Liver (tissue), 9 donors: Measurements from ENCODE around the gene SLC5A5. TPM values are rescaled to one million over a fixed set of nuclear protein-coding genes. Genes with fewer than 3 reads are reported as not detected.

Source experiments
- DNase-seq: peaks from one replicate; pipeline ENCODE4 v3.0.0-alpha.2; 2017; ENCODE audit warnings: low spot score
- H3K27ac ChIP-seq, 2 donors: one replicate each; pipeline ENCODE4 v1.7.0; 2013; ENCODE audit warnings: inconsistent platforms in 2 of 2, low read length in 2 of 2, control low read depth in 1 of 2, low read depth in 1 of 2, mild to moderate bottlenecking in 1 of 2
- H3K27me3 ChIP-seq, 4 donors: one replicate each; pipeline versions ENCODE4 v1.6.1 to v1.7.0; 2013; ENCODE audit warnings: low read length in 3 of 4, inconsistent platforms in 1 of 4, mild to moderate bottlenecking in 1 of 4, moderate library complexity in 1 of 4; ENCODE audit not compliant: control insufficient read depth in 4 of 4, insufficient read depth in 4 of 4
- H3K36me3 ChIP-seq, 4 donors: one replicate each; pipeline versions ENCODE4 v1.6.1 to v1.7.0; 2013; ENCODE audit warnings: low read length in 3 of 4, mild to moderate bottlenecking in 3 of 4, low read depth in 1 of 4, moderate library complexity in 1 of 4; ENCODE audit not compliant: control insufficient read depth in 4 of 4, insufficient read depth in 3 of 4
- H3K4me1 ChIP-seq, 4 donors: one replicate each; pipeline versions ENCODE4 v1.6.1 to v1.7.0; 2013; ENCODE audit warnings: low read length in 3 of 4, mild to moderate bottlenecking in 3 of 4, moderate library complexity in 1 of 4; ENCODE audit not compliant: control insufficient read depth in 4 of 4, insufficient read depth in 4 of 4
- H3K4me3 ChIP-seq, 3 donors: one replicate each; pipeline versions ENCODE4 v1.6.1 to v1.7.0; 2013; ENCODE audit warnings: low read length in 3 of 3, control low read depth in 1 of 3, low read depth in 1 of 3, mild to moderate bottlenecking in 1 of 3
- H3K9ac ChIP-seq, 2 donors: one replicate each; pipeline ENCODE4 v1.7.0; 2013; ENCODE audit warnings: low read length in 2 of 2, mild to moderate bottlenecking in 2 of 2, moderate library complexity in 2 of 2, control low read depth in 1 of 2, low read depth in 1 of 2
- H3K9me3 ChIP-seq, 4 donors: one replicate each; pipeline versions ENCODE4 v1.6.1 to v1.7.0; 2013; ENCODE audit warnings: low read length in 3 of 4; ENCODE audit not compliant: control insufficient read depth in 4 of 4
- EGR1 ChIP-seq, 2 donors: IDR thresholded peaks; 2 replicates each; pipeline ENCODE4 v1.6.1; 2016 to 2018; ENCODE audit warnings: antibody characterized with exemption in 2 of 2, low read depth in 2 of 2
- FOXA1 ChIP-seq: IDR thresholded peaks from 2 replicates; pipeline ENCODE4 v1.6.1; 2016; ENCODE audit warnings: antibody characterized with exemption
- FOXA2 ChIP-seq: IDR thresholded peaks from 2 replicates; pipeline ENCODE4 v1.6.1; 2016; ENCODE audit warnings: antibody characterized with exemption
- GABPA ChIP-seq, 2 donors: IDR thresholded peaks in 1 of 2; conservative IDR thresholded peaks in 1 of 2; 2 replicates each; pipeline ENCODE4 v1.6.1; 2016; ENCODE audit warnings: antibody characterized with exemption in 2 of 2, mild to moderate bottlenecking in 1 of 2, moderate library complexity in 1 of 2
- HNF4A ChIP-seq, 2 donors: conservative IDR thresholded peaks; 2 replicates each; pipeline ENCODE4 v1.6.1; 2016; ENCODE audit warnings: antibody characterized with exemption in 2 of 2, mild to moderate bottlenecking in 2 of 2
- HNF4G ChIP-seq: IDR thresholded peaks from 2 replicates; pipeline ENCODE4 v1.6.1; 2016; ENCODE audit warnings: antibody characterized with exemption
- JUND ChIP-seq, 2 donors: IDR thresholded peaks; 2 replicates each; pipeline ENCODE4 v1.6.1; 2016; ENCODE audit warnings: antibody characterized with exemption in 2 of 2
- NR2F2 ChIP-seq: IDR thresholded peaks from 2 replicates; pipeline ENCODE4 v1.6.1; 2016; ENCODE audit warnings: antibody characterized with exemption
- RAD21 ChIP-seq, 2 donors: IDR thresholded peaks; 2 replicates each; pipeline ENCODE4 v1.6.1; 2016; ENCODE audit warnings: antibody characterized with exemption in 2 of 2, mild to moderate bottlenecking in 2 of 2
- RXRA ChIP-seq, 2 donors: IDR thresholded peaks; 2 replicates each; pipeline ENCODE4 v1.6.1; 2017 to 2018; ENCODE audit warnings: antibody characterized with exemption in 2 of 2, mild to moderate bottlenecking in 1 of 2
- SP1 ChIP-seq: IDR thresholded peaks from 2 replicates; pipeline ENCODE4 v1.6.1; 2018; ENCODE audit warnings: antibody characterized with exemption, mild to moderate bottlenecking
- TAF1 ChIP-seq: conservative IDR thresholded peaks from 2 replicates; pipeline ENCODE4 v1.6.1; 2016; ENCODE audit warnings: antibody characterized with exemption, mild to moderate bottlenecking
- YY1 ChIP-seq: IDR thresholded peaks from 2 replicates; pipeline ENCODE4 v1.6.1; 2016; ENCODE audit warnings: antibody characterized with exemption, mild to moderate bottlenecking
- WGBS: extraction: QIAGEN DNeasy Blood & Tissue Kit; methylation state at CpG from one replicate; pipeline ENCODE4 v1.1.7; 2013; 5-methylcytosine and 5-hydroxymethylcytosine counted together
- polyA plus RNA-seq, 2 donors: library from polyadenylated mRNA; stranded (reverse) in 1 of 2; unstranded in 1 of 2; fragments of 200-250 nt in 1 of 2; fragments of >200 nt in 1 of 2; fragmentation: Nextera tagmentation in 1 of 2; extraction: Ambion mirVana in 1 of 2; gene quantifications; one replicate each; pipeline versions ENCODE4 v1.2.1 to v1.2.3, GENCODE V29; 2013 to 2015
- total RNA-seq, 2 donors: library from RNA; depleted of rRNA; stranded (reverse); fragments of >200 nt; gene quantifications; one replicate each; pipeline ENCODE4 v1.2.3, GENCODE V29; 2014
- TF ChIP-seq, protein P1 (sequence below): IDR thresholded peaks from 2 replicates; pipeline ENCODE4 v1.6.1; 2016; ENCODE audit warnings: antibody characterized with exemption
- TF ChIP-seq, protein P2 (sequence below): IDR thresholded peaks from 2 replicates; pipeline ENCODE4 v1.6.1; 2016; ENCODE audit warnings: antibody characterized with exemption
- TF ChIP-seq, protein P3 (sequence below): fragments of 150-350 bp; IDR thresholded peaks from 2 replicates; pipeline ENCODE4 v1.5.1; 2017; ENCODE audit warnings: improper control_type of control experiment, low read depth, low read length; ENCODE audit not compliant: missing input control
- TF ChIP-seq, protein P4 (sequence below): IDR thresholded peaks from 2 replicates; pipeline ENCODE4 v1.6.1; 2016; ENCODE audit warnings: antibody characterized with exemption
- TF ChIP-seq, protein P5 (sequence below): IDR thresholded peaks from 2 replicates; pipeline ENCODE4 v1.6.1; 2016; ENCODE audit warnings: antibody characterized with exemption, mild to moderate bottlenecking
- donor health status: healthy.
- donor health status: healthy.
- donor health status: healthy.
- donor health status: healthy.
- donor health status: healthy.

The SLC5A5 gene
- total and polyA plus RNA-seq, 4 donors, result 0.09 TPM; not detected in 3

DNA sequence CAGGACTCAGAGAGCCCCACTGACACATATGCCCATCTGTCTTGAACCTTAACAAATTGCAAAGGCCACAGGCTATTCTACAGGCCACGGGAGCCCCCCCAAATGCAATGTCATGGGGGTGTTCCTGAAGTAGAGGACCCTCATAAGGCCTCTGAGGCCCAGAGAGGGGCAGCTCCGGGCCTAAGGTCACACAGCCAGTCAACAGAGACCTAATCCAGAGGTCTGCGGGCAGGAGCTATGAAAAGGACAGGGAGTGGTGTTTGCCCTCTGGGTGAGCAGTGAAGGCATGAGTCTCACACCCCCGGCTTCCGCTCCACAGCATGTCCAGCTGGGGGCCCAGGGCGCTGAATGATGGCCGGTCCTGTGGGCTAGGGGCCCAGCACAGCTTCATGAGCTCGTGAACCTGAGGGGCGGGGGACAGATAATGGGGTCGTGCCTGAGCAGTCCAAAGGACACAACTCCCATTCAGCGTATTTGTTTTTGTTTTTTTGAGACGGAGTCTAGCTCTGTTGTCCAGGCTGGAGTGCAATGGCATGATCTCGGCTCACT, 45.2 kb upstream of the SLC5A5 start:
- H3K36me3 ChIP-seq, result no peaks in the 10 kb centered on the region
- TF ChIP-seq GABPA (IDR thresholded peaks at IDR 0.05 in 1 of 2, conservative IDR thresholded peaks at IDR 0.05 in 1 of 2) (no peak), HNF4A (conservative IDR thresholded peaks at IDR 0.05) (no peak), FOXA1 (no peak), SP1 (no peak), YY1 (no peak), NR2F2 (no peak), FOXA2 (no peak), TAF1 (no peak), RXRA (IDR thresholded peaks at IDR 0.05) (no peak), JUND (IDR thresholded peaks at IDR 0.05) (no peak), HNF4G (no peak), RAD21 (IDR thresholded peaks at IDR 0.05) (no peak), EGR1 (IDR thresholded peaks at IDR 0.05; ENCODE audit: low read depth in 2 of 2) (no peak)
- TF ChIP-seq, protein P1, sequence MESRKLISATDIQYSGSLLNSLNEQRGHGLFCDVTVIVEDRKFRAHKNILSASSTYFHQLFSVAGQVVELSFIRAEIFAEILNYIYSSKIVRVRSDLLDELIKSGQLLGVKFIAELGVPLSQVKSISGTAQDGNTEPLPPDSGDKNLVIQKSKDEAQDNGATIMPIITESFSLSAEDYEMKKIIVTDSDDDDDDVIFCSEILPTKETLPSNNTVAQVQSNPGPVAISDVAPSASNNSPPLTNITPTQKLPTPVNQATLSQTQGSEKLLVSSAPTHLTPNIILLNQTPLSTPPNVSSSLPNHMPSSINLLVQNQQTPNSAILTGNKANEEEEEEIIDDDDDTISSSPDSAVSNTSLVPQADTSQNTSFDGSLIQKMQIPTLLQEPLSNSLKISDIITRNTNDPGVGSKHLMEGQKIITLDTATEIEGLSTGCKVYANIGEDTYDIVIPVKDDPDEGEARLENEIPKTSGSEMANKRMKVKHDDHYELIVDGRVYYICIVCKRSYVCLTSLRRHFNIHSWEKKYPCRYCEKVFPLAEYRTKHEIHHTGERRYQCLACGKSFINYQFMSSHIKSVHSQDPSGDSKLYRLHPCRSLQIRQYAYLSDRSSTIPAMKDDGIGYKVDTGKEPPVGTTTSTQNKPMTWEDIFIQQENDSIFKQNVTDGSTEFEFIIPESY, result no peak
- TF ChIP-seq, protein P2, sequence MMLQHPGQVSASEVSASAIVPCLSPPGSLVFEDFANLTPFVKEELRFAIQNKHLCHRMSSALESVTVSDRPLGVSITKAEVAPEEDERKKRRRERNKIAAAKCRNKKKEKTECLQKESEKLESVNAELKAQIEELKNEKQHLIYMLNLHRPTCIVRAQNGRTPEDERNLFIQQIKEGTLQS, result no peak
- TF ChIP-seq, protein P3, sequence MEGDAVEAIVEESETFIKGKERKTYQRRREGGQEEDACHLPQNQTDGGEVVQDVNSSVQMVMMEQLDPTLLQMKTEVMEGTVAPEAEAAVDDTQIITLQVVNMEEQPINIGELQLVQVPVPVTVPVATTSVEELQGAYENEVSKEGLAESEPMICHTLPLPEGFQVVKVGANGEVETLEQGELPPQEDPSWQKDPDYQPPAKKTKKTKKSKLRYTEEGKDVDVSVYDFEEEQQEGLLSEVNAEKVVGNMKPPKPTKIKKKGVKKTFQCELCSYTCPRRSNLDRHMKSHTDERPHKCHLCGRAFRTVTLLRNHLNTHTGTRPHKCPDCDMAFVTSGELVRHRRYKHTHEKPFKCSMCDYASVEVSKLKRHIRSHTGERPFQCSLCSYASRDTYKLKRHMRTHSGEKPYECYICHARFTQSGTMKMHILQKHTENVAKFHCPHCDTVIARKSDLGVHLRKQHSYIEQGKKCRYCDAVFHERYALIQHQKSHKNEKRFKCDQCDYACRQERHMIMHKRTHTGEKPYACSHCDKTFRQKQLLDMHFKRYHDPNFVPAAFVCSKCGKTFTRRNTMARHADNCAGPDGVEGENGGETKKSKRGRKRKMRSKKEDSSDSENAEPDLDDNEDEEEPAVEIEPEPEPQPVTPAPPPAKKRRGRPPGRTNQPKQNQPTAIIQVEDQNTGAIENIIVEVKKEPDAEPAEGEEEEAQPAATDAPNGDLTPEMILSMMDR, result no peak
- TF ChIP-seq, protein P4, sequence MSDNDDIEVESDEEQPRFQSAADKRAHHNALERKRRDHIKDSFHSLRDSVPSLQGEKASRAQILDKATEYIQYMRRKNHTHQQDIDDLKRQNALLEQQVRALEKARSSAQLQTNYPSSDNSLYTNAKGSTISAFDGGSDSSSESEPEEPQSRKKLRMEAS, result no peak
- no peak overlapping the region for H3K4me3 ChIP-seq
- H3K27ac ChIP-seq, result no peak overlapping the region
- no peak overlapping the region for H3K9ac ChIP-seq
- peaks cover 0 to 3% (median 0%) of the 10 kb centered on the region in 4 donors for H3K4me1 ChIP-seq
- WGBS, result 72% methylated on average over 13 of the region's 13 CpGs
- peaks cover 0 to 4% (median 1%) of the 10 kb centered on the region in 4 donors for H3K27me3 ChIP-seq
- DNase-seq, result no peak
- no peaks in the 10 kb centered on the region for H3K9me3 ChIP-seq

GRCh38 chr19:17829855-17830566, 41.7 kb upstream of the SLC5A5 start:
- Histone ChIP-seq H3K27ac (no peak overlapping the region), H3K4me1 (peaks cover 0 to 3% (median 0%) of the 10 kb centered on the region in 4 donors), H3K36me3 (no peaks in the 10 kb centered on the region), H3K9me3 (no peaks in the 10 kb centered on the region), H3K9ac (no peak overlapping the region), H3K27me3 (peaks cover 0 to 4% (median 1%) of the 10 kb centered on the region in 4 donors), H3K4me3 (no peak overlapping the region)
- 24% methylated on average over 29 of the region's 29 CpGs for WGBS
- DNase-seq, result no peak
- TF ChIP-seq, protein P2, result no peak
- TF ChIP-seq FOXA2 (no peak), GABPA (IDR thresholded peaks at IDR 0.05 in 1 of 2, conservative IDR thresholded peaks at IDR 0.05 in 1 of 2) (no peak), RXRA (IDR thresholded peaks at IDR 0.05) (no peak), JUND (IDR thresholded peaks at IDR 0.05) (no peak), NR2F2 (no peak), EGR1 (IDR thresholded peaks at IDR 0.05; ENCODE audit: low read depth in 2 of 2) (no peak), TAF1 (no peak), FOXA1 (no peak), RAD21 (IDR thresholded peaks at IDR 0.05) (no peak)
- TF ChIP-seq, protein P3, result no peak
- TF ChIP-seq, protein P4, result no peak
- TF ChIP-seq, protein P5, sequence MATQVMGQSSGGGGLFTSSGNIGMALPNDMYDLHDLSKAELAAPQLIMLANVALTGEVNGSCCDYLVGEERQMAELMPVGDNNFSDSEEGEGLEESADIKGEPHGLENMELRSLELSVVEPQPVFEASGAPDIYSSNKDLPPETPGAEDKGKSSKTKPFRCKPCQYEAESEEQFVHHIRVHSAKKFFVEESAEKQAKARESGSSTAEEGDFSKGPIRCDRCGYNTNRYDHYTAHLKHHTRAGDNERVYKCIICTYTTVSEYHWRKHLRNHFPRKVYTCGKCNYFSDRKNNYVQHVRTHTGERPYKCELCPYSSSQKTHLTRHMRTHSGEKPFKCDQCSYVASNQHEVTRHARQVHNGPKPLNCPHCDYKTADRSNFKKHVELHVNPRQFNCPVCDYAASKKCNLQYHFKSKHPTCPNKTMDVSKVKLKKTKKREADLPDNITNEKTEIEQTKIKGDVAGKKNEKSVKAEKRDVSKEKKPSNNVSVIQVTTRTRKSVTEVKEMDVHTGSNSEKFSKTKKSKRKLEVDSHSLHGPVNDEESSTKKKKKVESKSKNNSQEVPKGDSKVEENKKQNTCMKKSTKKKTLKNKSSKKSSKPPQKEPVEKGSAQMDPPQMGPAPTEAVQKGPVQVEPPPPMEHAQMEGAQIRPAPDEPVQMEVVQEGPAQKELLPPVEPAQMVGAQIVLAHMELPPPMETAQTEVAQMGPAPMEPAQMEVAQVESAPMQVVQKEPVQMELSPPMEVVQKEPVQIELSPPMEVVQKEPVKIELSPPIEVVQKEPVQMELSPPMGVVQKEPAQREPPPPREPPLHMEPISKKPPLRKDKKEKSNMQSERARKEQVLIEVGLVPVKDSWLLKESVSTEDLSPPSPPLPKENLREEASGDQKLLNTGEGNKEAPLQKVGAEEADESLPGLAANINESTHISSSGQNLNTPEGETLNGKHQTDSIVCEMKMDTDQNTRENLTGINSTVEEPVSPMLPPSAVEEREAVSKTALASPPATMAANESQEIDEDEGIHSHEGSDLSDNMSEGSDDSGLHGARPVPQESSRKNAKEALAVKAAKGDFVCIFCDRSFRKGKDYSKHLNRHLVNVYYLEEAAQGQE, result no peak
